Muscle of leg (tissue), 11 donors: ENCODE measurements around the gene WDFY2. TPM values are rescaled to one million over a fixed set of nuclear protein-coding genes. Genes with fewer than 3 reads are reported as not detected.
A peak's percentile ranks its signal among the peaks of the same experiment; 100 is the strongest.

Source experiments
- DNase-seq: peaks from one replicate; pipeline ENCODE4 v3.0.0; 2013
- H3K27ac ChIP-seq: one replicate; pipeline ENCODE4 v1.5.1; 2013; ENCODE audit warnings: mild to moderate bottlenecking, low read length, control low read depth
- H3K27me3 ChIP-seq: one replicate; pipeline ENCODE4 v1.6.1; 2013; ENCODE audit warnings: low read length; ENCODE audit not compliant: control insufficient read depth, insufficient read depth
- H3K36me3 ChIP-seq: one replicate; pipeline ENCODE4 v1.6.1; 2013; ENCODE audit warnings: low read length; ENCODE audit not compliant: control insufficient read depth, insufficient read depth
- H3K4me1 ChIP-seq: one replicate; pipeline ENCODE4 v1.6.1; 2013; ENCODE audit warnings: low read length; ENCODE audit not compliant: control insufficient read depth, insufficient read depth
- H3K4me3 ChIP-seq: one replicate; pipeline ENCODE4 v1.5.1; 2013; ENCODE audit warnings: low read length, control low read depth
- H3K9me3 ChIP-seq: replicated peaks from 2 replicates; pipeline ENCODE4 v1.6.1; 2013; ENCODE audit warnings: low read depth, low read length; ENCODE audit not compliant: control insufficient read depth
- WGBS: methylation state at CpG from one replicate; pipeline ENCODE4 v1.1.5; 2013; ENCODE audit warnings: missing lambda C conversion rate; ENCODE audit not compliant: insufficient coverage; 5-methylcytosine and 5-hydroxymethylcytosine counted together
- polyA plus RNA-seq, 8 donors: library from polyadenylated mRNA; unstranded; fragments of 120-200 nt; gene quantifications; one replicate each; pipeline versions ENCODE4 v1.2.1 to v1.2.3, GENCODE V29; 2013; ENCODE audit warnings: inconsistent platforms in 1 of 8, low replicate concordance in 1 of 8; ENCODE audit not compliant: insufficient read length in 8 of 8, insufficient read depth in 1 of 8
- total RNA-seq: library from RNA; stranded (reverse); fragments of 120-200 nt; gene quantifications from one replicate; pipeline ENCODE4 v1.2.4, GENCODE V29; 2013

WDFY2 gene
- total and polyA plus RNA-seq, 9 donors = 4.3 to 9.6 (median 6.5) TPM

DNA sequence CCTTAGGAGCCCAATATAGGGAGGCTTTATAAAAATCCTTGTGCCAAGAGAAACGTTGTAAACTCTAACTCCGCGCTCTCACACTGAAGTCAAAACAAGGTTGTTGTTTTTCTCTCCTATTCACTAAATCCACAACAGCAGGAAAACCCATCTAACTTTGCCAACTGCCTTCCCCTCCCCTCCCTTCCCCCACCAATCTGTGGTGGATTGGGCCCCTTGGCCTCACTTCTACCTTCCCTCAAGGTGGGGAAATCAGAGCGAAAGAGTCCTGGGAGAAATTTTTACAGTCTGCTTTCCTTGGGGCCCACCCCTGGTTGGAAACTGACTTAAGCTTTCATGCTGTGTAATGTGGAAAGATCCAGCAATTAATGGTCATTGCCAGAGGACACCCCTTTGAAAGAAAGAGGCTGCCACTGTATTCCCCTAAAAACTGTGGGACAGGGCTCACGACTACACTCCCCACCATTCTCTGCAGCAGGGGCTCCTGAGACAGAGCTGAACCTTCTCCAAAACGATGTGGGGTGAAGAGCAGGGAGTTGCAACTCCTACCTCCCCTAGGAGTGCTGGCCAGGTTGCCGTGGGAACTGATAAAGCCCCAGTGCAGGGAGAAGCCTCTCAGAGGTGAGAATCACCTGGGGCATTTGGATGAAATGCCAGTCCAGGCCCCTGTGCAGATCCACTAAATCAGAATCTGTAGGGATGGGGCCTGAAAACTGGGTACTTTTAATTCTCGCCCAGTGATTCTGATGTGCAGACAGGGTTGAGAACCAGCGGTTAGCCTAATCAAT is 218.6 kb downstream of the WDFY2 start:
- H3K4me1 ChIP-seq = peaks cover 34% of the 10 kb centered on the region
- WGBS = 32% methylated on average over 2 of the region's 9 CpGs
- H3K36me3 ChIP-seq = peaks cover 14% of the 10 kb centered on the region
- no peaks in the 10 kb centered on the region for H3K9me3 ChIP-seq
- peak; percentile 48 for DNase-seq
- H3K4me3 ChIP-seq = peak overlapping the region; percentile 87
- H3K27me3 ChIP-seq = no peaks in the 10 kb centered on the region
- H3K27ac ChIP-seq = peak overlapping the region; percentile 97

DNA sequence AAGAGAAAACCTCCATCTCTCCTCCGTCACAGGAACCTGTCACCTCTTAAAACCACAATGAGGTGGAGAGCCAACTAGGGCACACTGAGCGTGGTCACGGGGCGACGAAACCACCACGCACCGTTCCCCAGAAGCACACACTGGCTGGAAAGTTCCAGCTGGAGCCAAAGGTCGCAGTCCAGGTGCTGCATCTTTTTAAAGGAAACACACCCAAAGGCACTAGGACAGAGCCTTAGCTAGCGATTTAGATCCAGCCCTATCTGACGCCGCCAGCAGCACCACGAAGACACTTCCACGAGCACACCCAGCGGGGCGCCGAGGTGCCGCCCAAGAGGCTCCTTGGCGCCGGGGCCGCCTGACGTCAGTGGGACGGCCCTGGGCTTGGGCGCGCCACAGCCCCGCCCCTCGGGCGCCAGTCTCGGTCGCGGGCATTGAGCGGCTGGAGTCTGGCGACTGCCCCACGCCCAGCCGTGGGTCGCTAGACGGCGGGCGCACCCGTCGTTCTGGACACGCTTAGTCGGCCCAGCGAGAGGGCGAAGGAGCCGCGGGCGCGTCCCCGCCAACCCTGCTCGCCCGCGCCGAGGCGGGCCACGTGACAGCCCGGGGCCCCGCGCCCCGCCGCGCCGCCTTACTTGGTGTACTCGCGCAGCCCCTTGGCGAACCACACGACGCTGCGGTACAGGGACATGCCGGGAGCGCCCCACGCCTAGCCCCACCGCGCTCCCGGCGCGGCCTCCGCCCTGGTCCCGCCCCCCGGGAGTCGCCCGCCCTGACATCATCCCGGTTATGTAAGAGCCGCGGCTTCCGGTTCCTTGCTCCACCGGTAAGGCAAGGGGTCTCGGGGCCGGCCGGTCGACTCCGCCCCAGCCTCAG is 219.4 kb downstream of the WDFY2 start, which contains the start of gene DHRS12:
Gene DHRS12 (minus strand): TSS at position 742 of the 873 bp plus-strand sequence. CDS start 4,504 bp downstream, outside the sequence.
- no peaks in the 10 kb centered on the region for H3K9me3 ChIP-seq
- peaks cover 8% of the 10 kb centered on the region for H3K36me3 ChIP-seq
- DNase-seq = peak; percentile 94
- H3K4me3 ChIP-seq = peak within 1 kb of the TSS; percentile 87
- H3K27ac ChIP-seq = peak within 1 kb of the TSS; percentile 97
- under 1% methylated on average over 91 of the region's 91 CpGs for WGBS
- H3K4me1 ChIP-seq = peaks cover 34% of the 10 kb centered on the region
- H3K27me3 ChIP-seq = no peaks in the 10 kb centered on the region

DNA sequence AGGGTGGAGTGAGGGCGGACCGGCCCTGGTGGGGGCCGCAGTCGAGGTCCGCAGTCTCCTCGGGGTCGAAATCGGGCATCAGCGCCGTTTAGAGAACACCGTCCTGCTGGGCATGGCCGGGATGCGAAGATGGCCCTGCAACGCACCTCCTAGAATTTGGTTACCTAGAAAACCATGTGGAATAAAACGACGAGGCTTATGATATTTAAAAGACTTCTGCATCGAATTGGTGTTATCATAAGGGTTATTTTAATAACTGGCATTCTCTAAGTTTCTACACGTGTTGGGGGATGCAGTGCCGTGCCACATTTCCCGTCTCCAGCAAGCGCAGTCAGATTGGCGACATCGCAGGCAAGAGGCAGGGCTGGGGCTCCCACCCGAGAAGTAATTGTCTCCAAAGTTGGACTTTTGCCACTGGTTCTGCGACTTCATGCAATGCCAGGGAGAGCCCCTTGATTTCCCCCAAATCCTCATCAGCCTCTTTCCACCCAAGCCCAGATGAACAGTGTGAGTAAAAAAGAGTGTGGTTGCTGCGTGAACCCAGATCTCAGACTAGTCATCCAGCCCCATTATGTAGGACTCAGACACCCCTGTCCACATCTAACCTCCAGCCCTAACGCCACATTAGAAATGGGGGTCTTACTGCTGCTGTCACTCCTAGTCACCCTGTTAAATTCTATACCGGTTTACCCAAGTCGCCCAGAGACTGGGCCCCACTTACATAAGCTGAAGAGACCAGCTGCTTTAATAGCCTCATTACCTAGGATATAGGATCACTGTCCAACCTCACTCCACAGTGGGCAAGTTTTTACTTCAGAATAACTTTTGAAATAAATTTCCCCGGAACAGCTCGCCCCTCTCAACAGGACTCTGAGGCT is 220.3 kb downstream of the WDFY2 start:
- H3K4me3 ChIP-seq = peak overlapping the region; percentile 87
- WGBS = 13% methylated on average over 24 of the region's 31 CpGs
- no peaks in the 10 kb centered on the region for H3K27me3 ChIP-seq
- H3K36me3 ChIP-seq = no peaks in the 10 kb centered on the region
- no peaks in the 10 kb centered on the region for H3K9me3 ChIP-seq
- H3K4me1 ChIP-seq = peaks cover 34% of the 10 kb centered on the region
- peak; percentile 61 for DNase-seq
- H3K27ac ChIP-seq = peak overlapping the region; percentile 97

DNA sequence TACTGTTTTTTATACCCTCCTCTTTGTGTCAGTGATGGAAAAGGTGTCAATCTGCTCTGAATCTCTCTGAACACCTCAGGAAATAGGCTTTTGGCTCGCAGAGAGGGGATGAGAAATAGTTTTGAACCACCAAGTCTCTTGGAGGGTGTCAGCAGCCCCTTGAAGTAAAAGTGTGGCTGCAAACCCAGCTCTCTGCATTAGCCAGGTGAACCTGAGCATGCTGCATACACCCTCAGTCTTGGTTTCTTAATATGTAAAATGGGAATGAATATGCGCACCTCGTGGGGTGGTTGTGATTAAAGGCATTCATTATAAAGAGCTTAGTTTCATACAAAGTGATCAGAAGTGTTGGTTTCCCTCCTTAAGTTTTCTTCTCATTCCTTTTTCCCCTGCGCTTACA is 221.1 kb downstream of the WDFY2 start:
- no peaks in the 10 kb centered on the region for H3K27me3 ChIP-seq
- H3K4me3 ChIP-seq = no peak overlapping the region
- 30% methylated on average over 1 of the region's 4 CpGs for WGBS
- H3K4me1 ChIP-seq = peaks cover 33% of the 10 kb centered on the region
- H3K9me3 ChIP-seq = no peaks in the 10 kb centered on the region
- H3K27ac ChIP-seq = peak overlapping the region; percentile 8
- DNase-seq = no peak
- H3K36me3 ChIP-seq = no peaks in the 10 kb centered on the region

- H3K4me1 ChIP-seq = peaks cover 27% of the 10 kb centered on the region
Observed at GRCh38 chr13:51805925-51806324, 221.7 kb downstream of the WDFY2 start.

GRCh38 chr13:51806566-51806965 is 222.3 kb downstream of the WDFY2 start:
- no peak overlapping the region for H3K27ac ChIP-seq
- no peaks in the 10 kb centered on the region for H3K9me3 ChIP-seq
- no peaks in the 10 kb centered on the region for H3K36me3 ChIP-seq
- no peaks in the 10 kb centered on the region for H3K27me3 ChIP-seq
- DNase-seq = peak; percentile 59
- H3K4me3 ChIP-seq = no peak overlapping the region
- WGBS = 89% methylated on average over 1 of the region's 2 CpGs
- H3K4me1 ChIP-seq = peaks cover 22% of the 10 kb centered on the region

More at GRCh38 chr13:51805925-51806324, 221.7 kb downstream of the WDFY2 start:
- H3K9me3 ChIP-seq = no peaks in the 10 kb centered on the region
- no peak overlapping the region for H3K4me3 ChIP-seq
- no peak overlapping the region for H3K27ac ChIP-seq
- WGBS = no CpG with 5 or more reads among the region's 2 CpGs
- no peaks in the 10 kb centered on the region for H3K36me3 ChIP-seq
- no peak for DNase-seq
- no peaks in the 10 kb centered on the region for H3K27me3 ChIP-seq

DNA sequence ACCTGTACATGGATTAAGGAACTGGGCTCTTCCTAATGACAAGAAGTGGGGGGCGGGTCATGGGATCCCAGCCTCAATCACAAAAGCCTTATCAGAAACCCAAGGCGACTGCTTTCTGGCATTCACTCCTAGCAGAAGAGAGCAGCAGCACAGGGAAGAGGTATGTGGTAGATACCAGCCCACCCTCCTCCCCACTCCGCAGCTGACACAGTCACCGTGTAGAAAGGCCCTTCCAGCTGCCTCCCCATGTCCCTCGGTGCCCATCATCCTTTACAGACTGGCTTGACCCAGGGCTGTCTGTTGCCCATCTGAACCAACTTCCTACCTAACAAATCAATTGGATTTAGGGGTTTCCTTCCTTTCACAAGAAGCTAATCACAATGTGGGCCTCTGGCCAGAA is 222.8 kb downstream of the WDFY2 start:
- no CpG with 5 or more reads among the region's 5 CpGs for WGBS
- Histone ChIP-seq H3K36me3 (no peaks in the 10 kb centered on the region), H3K27ac (no peak overlapping the region)

DNA sequence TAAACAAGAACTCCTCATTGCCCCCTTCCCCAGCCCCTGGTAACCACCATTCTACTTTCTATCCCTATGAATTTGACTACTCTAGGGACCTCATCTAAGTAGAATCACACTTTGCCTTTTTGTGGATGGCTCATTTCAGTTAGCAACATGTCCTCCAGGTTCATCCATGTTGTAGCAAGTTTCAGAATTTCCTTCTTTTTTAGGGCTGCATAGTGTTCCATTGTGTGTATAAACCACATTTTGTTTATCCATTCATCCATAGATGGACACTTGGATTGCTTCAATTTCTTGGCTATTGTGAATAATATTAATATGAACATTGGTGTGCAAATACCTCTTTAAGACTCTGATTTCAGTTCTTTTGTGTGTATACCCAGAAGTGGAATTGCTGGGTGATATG is 224.5 kb downstream of the WDFY2 start:
- no peaks in the 10 kb centered on the region for H3K9me3 ChIP-seq
- DNase-seq = no peak
- H3K27me3 ChIP-seq = no peaks in the 10 kb centered on the region
- H3K27ac ChIP-seq = no peak overlapping the region
- no peak overlapping the region for H3K4me3 ChIP-seq
- H3K36me3 ChIP-seq = no peaks in the 10 kb centered on the region
- H3K4me1 ChIP-seq = peaks cover 3% of the 10 kb centered on the region

More for the DNA sequence above, 222.8 kb downstream of the WDFY2 start:
- no peaks in the 10 kb centered on the region for H3K27me3 ChIP-seq
- H3K9me3 ChIP-seq = no peaks in the 10 kb centered on the region
- H3K4me1 ChIP-seq = peaks cover 17% of the 10 kb centered on the region
- H3K4me3 ChIP-seq = no peak overlapping the region
- DNase-seq = no peak

- Histone ChIP-seq H3K27ac (no peak overlapping the region), H3K4me1 (peaks cover 2% of the 10 kb centered on the region), H3K27me3 (peaks cover 2% of the 10 kb centered on the region), H3K4me3 (no peak overlapping the region), H3K36me3 (no peaks in the 10 kb centered on the region), H3K9me3 (no peaks in the 10 kb centered on the region)
- WGBS = 65% methylated on average over 7 of the region's 12 CpGs
- DNase-seq = no peak
Observed at GRCh38 chr13:51811046-51811445, 226.8 kb downstream of the WDFY2 start.
